ENCODE data around the gene STAT6. TPM values are rescaled to one million over a fixed set of nuclear protein-coding genes. Genes with fewer than 3 reads are reported as not detected.

STAT6 gene
- polyA plus RNA-seq, 1 experiment, result 79.5 TPM

- peak overlapping the region; percentile 75 for H3K27ac ChIP-seq (ENCODE audit: low read depth, low read length)
- POLR2A ChIA-PET, result interaction anchor here (0.6 to 13.0 kb wide), 4 partner anchors 14 to 56 kb away, joined by 3 to 258 read pairs (median 4); partner anchors contain the start of gene STAT6
- no peak for TF ChIP-seq CTCF (IDR thresholded peaks at IDR 0.05; ENCODE audit: low read depth, low read length)
- CTCF ChIA-PET, result interaction anchor here (0.5 to 3.4 kb wide), 9 partner anchors 9 to 628 kb away, joined by 3 to 27 read pairs (median 6); partner anchors contain the start of gene STAT6
- no peaks in the 10 kb centered on the region for H3K27me3 ChIP-seq (ENCODE audit: control insufficient read depth, insufficient read depth, low read length)
- no peak for DNase-seq (ENCODE audit: low read depth, low spot score)
- H3K4me3 ChIP-seq (ENCODE audit: low read depth, low read length), result peak overlapping the region; percentile 74
- H3K9me3 ChIP-seq (ENCODE audit: control insufficient read depth, insufficient read depth, low read length), result no peaks in the 10 kb centered on the region; the same call in 1 of the 2 replicates
Observed at GRCh38 chr12:57092876-57093414, 18.2 kb downstream of the STAT6 start.

GRCh38 chr12:57092529-57092862, 18.7 kb downstream of the STAT6 start:
- peak overlapping the region; percentile 74 for H3K4me3 ChIP-seq (ENCODE audit: low read depth, low read length)
- TF ChIP-seq CTCF (IDR thresholded peaks at IDR 0.05; ENCODE audit: low read depth, low read length), result no peak
- H3K27me3 ChIP-seq (ENCODE audit: control insufficient read depth, insufficient read depth, low read length), result no peaks in the 10 kb centered on the region
- DNase-seq (ENCODE audit: low read depth, low spot score), result no peak
- H3K9me3 ChIP-seq (ENCODE audit: control insufficient read depth, insufficient read depth, low read length), result no peaks in the 10 kb centered on the region; the same call in 1 of the 2 replicates
- ChIA-PET CTCF (interaction anchor here (0.5 to 3.4 kb wide), 8 partner anchors 10 to 628 kb away, joined by 3 to 27 read pairs (median 6); partner anchors contain the start of gene STAT6), POLR2A (interaction anchor here (0.6 to 13.0 kb wide), 3 partner anchors 15 to 56 kb away, joined by 3 to 258 read pairs (median 5); partner anchors contain the start of gene STAT6)
- H3K27ac ChIP-seq (ENCODE audit: low read depth, low read length), result peak overlapping the region; percentile 52

- no peaks in the 10 kb centered on the region for H3K27me3 ChIP-seq (ENCODE audit: control insufficient read depth, insufficient read depth, low read length)
- CTCF ChIA-PET, result interaction anchor here (0.7 to 3.4 kb wide), 9 partner anchors 10 to 95 kb away, joined by 3 to 27 read pairs (median 4); partner anchors contain the start of gene STAT6
- no peak for TF ChIP-seq CTCF (IDR thresholded peaks at IDR 0.05; ENCODE audit: low read depth, low read length)
- POLR2A ChIA-PET, result interaction anchor here (0.5 to 13.0 kb wide), 5 partner anchors 16 to 122 kb away, joined by 3 to 258 read pairs (median 3); partner anchors contain the start of gene STAT6
- H3K9me3 ChIP-seq (ENCODE audit: control insufficient read depth, insufficient read depth, low read length), result no peaks in the 10 kb centered on the region; the same call in 1 of the 2 replicates
- peak overlapping the region; percentile 74 for H3K4me3 ChIP-seq (ENCODE audit: low read depth, low read length)
- H3K27ac ChIP-seq (ENCODE audit: low read depth, low read length), result peak overlapping the region; percentile 21
- no peak for DNase-seq (ENCODE audit: low read depth, low spot score)
Observed at GRCh38 chr12:57091638-57092528, 19.3 kb downstream of the STAT6 start.

- no peak for DNase-seq (ENCODE audit: low read depth, low spot score)
- peak; percentile 19; the same call in 1 of the 2 replicates for TF ChIP-seq CTCF (IDR thresholded peaks at IDR 0.05; ENCODE audit: low read depth, low read length)
- Histone ChIP-seq H3K9me3 (ENCODE audit: control insufficient read depth, insufficient read depth, low read length) (no peaks in the 10 kb centered on the region; the same call in 1 of the 2 replicates), H3K27ac (ENCODE audit: low read depth, low read length) (peak overlapping the region; percentile 31), H3K27me3 (ENCODE audit: control insufficient read depth, insufficient read depth, low read length) (no peaks in the 10 kb centered on the region), H3K4me3 (ENCODE audit: low read depth, low read length) (peak overlapping the region; percentile 74)
- ChIA-PET POLR2A (interaction anchor here (0.6 to 13.0 kb wide), 3 partner anchors 10 to 22 kb away, joined by 3 to 258 read pairs (median 7); partner anchors contain the start of gene STAT6), CTCF (interaction anchor here (0.6 to 3.4 kb wide), 6 partner anchors 12 to 152 kb away, joined by 3 to 27 read pairs (median 4); no protein-coding TSS in a partner anchor)
Observed at GRCh38 chr12:57090924-57091637, 20.1 kb downstream of the STAT6 start.
